ENCODE measurements around the gene NPSR1. TPM values are rescaled to one million over a fixed set of nuclear protein-coding genes. Genes with fewer than 3 reads are reported as not detected.
A peak's percentile ranks its signal among the peaks of the same experiment; 100 is the strongest.

NPSR1 gene
- total RNA-seq, 1 donor: not detected

GRCh38 chr7:34755008-34755407, 97.0 kb downstream of the NPSR1 start:
- no peak overlapping the region for H3K4me3 ChIP-seq (ENCODE audit: low read depth, low read length)
- TF ChIP-seq, protein P1, sequence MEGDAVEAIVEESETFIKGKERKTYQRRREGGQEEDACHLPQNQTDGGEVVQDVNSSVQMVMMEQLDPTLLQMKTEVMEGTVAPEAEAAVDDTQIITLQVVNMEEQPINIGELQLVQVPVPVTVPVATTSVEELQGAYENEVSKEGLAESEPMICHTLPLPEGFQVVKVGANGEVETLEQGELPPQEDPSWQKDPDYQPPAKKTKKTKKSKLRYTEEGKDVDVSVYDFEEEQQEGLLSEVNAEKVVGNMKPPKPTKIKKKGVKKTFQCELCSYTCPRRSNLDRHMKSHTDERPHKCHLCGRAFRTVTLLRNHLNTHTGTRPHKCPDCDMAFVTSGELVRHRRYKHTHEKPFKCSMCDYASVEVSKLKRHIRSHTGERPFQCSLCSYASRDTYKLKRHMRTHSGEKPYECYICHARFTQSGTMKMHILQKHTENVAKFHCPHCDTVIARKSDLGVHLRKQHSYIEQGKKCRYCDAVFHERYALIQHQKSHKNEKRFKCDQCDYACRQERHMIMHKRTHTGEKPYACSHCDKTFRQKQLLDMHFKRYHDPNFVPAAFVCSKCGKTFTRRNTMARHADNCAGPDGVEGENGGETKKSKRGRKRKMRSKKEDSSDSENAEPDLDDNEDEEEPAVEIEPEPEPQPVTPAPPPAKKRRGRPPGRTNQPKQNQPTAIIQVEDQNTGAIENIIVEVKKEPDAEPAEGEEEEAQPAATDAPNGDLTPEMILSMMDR (IDR thresholded peaks at IDR 0.05; ENCODE audit: insufficient read depth, low read depth, low read length): no peak
- no peak for DNase-seq (ENCODE audit: low read depth)

DNA sequence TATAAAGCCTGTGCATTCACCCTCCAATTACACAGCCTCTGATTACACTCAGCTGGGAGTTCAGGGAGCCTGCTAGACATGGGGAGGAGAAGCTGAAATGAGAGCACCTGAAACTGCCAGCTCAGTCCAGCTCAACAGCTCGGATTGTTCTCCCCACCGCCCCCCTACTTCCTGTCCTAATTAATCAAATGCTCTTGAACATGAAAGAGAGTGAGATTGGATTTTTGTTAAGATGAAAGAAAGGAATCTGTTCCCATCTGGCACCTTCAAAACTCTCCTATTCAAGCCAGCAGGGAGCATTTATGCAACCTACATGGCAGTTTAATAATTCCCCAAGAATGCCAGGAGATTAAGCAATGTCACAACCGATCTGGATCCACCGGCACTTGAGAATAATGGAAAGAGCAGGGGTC, 98.0 kb downstream of the NPSR1 start:
- DNase-seq (ENCODE audit: low read depth): no peak
- TF ChIP-seq, protein P1 (IDR thresholded peaks at IDR 0.05; ENCODE audit: insufficient read depth, low read depth, low read length): no peak

GRCh38 chr7:34756691-34757090, 98.7 kb downstream of the NPSR1 start:
- TF ChIP-seq, protein P1 (IDR thresholded peaks at IDR 0.05; ENCODE audit: insufficient read depth, low read depth, low read length): no peak
- no peak for DNase-seq (ENCODE audit: low read depth)
- H3K4me3 ChIP-seq (ENCODE audit: low read depth, low read length): no peak overlapping the region

More for the DNA sequence above, 98.0 kb downstream of the NPSR1 start:
- no peak overlapping the region for H3K4me3 ChIP-seq (ENCODE audit: low read depth, low read length)

DNA sequence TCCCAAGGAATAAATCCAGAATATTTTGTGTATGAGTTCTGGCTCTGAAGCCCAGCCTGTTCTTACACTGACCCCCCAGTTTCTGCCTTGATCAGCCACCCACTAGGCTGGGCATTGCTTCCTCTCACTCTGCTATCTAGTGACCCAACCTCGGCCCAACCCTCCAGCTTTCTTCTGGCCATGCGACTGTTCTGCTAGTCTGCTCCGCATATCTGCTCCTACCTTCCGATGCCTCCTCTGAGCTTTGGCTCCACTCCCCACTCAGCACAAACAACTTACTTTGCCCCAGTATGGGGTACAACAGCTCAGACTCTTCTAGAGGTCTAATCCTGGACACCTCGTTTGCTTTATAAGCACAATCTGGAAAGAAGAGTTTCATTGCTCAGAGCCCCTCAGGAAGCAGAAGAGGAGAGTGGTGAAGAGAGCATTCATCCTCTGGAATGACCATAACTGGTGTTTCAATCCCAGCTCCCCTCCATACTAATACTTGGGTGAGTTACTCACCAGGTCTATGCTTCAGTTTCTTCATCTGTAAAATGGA, 99.6 kb downstream of the NPSR1 start:
- TF ChIP-seq, protein P1 (IDR thresholded peaks at IDR 0.05; ENCODE audit: insufficient read depth, low read depth, low read length): no peak
- no peak overlapping the region for H3K4me3 ChIP-seq (ENCODE audit: low read depth, low read length)
- DNase-seq (ENCODE audit: low read depth): no peak

DNA sequence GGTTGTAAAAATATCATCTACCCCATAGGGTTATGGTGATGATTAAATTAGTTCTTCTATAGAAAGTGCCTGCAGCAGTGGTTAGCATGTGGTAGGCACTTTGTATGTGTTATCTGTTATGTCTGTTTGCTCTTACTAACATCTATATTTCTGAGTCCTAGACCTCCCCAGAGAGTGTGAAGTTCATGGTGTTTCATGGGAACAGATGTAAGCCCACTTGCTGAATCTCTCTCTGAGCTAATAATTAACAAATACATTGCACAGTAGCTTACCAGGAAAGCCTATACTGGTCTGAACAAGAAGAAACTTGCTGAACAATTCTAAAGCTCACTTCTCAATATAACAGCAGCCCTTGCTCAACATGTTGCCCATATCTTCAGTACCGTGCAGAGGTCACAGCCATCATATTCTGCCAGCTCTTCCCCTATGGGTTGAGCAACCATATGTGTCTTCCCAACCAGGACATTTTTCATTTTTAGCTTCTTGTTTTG, 100.1 kb downstream of the NPSR1 start:
- no peak for DNase-seq (ENCODE audit: low read depth)
- TF ChIP-seq, protein P1 (IDR thresholded peaks at IDR 0.05; ENCODE audit: insufficient read depth, low read depth, low read length): no peak
- no peak overlapping the region for H3K4me3 ChIP-seq (ENCODE audit: low read depth, low read length)

DNA sequence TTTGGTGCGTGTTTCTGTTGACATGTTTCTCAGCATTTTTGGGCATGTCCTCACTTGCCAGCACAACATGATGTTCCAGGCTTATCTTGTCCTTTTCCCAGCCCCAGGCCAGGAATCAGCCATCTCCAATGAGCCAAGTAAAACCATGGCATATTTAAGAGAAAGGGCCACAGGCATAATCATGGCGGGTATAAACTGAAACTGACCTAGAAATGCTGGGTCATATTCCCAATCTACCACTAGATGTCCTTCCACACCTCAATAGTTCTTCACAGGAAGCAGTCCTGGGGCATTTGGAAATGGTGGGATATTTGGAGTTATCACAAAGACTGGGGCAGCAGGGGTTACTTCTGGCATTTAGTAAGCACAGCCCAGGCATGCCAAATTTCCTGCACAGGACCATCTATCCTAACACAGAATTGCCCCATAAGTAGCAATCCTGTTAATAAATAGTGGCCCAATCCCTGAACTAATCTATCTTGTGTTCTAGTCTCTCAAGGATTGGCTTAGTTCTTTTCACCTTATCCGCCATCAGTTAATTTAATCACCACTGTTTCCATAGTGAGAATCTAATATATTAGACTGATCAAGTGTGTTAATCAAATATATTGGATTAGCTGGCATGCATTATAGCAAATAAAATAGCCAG, 101.6 kb downstream of the NPSR1 start:
- peak; percentile 28 for DNase-seq (ENCODE audit: low read depth)
- no peak overlapping the region for H3K4me3 ChIP-seq (ENCODE audit: low read depth, low read length)
- TF ChIP-seq, protein P1 (IDR thresholded peaks at IDR 0.05; ENCODE audit: insufficient read depth, low read depth, low read length): peak; percentile 70
